GM18499 (cell line): Measurements from ENCODE around the gene TPSAB1.

Experiments
- ATAC-seq: cut with Tn5 transposase; IDR thresholded peaks from one replicate; pipeline ENCODE4 v1.9.1; 2021; ENCODE audit warnings: moderate number of reproducible peaks; ENCODE audit not compliant: insufficient read depth, unreplicated experiment

The TPSAB1 gene

GRCh38 chr16:1279081-1279944, 38.8 kb downstream of the TPSAB1 start:
- ATAC-seq, result no peak

- no peak for ATAC-seq
These were observed 39.6 kb downstream of the TPSAB1 start for GRCh38 chr16:1279945-1280589.

DNA sequence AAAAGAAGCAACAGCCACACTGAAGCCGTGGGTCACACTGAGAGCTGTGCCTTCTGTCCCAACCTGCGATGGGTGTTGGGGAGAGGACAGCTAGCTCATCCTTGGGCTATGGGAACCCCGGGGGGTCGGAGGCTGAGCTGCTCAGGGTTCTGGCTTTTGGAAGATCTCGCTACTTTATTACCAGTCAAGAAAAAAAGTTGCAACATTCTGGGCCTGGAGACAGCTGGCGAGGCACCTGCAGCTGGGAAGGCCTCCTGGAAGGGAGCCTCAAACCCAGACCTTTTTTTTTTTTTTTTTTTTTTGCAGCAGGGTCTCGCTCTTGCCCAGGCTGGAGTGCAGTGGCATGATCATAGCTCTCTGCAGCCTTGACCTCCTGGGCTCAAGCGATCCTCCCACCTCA, 40.3 kb downstream of the TPSAB1 start:
- no peak for ATAC-seq

GRCh38 chr16:1281517-1281916, 41.0 kb downstream of the TPSAB1 start:
- no peak for ATAC-seq

- no peak for ATAC-seq
These were observed 41.9 kb downstream of the TPSAB1 start for GRCh38 chr16:1282324-1282973.

- no peak for ATAC-seq
These were observed 42.8 kb downstream of the TPSAB1 start for GRCh38 chr16:1283296-1283695.

GRCh38 chr16:1283996-1284616, 43.6 kb downstream of the TPSAB1 start:
- no peak for ATAC-seq

DNA sequence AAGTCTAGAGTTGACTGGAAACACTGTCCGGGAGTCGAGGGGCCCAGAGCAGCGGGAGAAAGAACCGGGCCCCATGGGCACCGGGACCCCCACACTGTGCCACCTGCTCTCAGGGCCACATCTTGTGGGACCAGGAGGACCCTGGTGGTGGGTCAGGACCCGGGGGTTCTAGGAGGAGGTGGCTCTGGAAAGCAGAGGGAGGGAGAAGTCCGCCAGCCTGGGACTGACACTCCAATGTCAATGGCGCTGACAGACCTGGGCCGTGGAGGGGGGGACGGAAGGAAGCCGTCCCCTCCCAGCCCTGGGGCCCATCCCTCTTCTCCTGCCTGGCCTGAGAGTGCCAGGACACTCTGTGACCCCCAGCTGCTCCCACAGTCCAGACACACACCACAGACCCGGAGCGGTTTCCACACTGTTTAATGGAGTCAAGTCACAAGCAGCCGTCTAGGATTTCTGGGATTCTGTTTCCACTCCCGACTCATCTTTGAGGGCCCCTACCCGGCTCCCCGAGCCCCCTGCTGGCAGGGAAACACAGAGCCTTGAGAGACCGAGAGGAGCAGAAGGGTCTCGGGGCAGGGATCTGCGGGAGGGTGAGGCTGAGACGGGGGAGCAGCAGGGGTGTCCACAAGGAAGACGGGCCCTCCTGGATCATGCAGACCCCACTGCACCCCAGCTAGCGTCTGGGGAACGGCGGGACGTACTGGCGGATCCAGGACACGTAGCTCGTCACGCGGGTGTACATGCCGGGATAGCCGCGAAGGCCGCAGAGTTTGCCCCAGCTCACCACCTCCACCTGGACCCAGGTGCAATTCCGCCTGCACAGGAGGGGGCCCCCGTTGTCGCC, 45.4 kb downstream of the TPSAB1 start:
- ATAC-seq, result no peak

- no peak for ATAC-seq
These were observed 46.1 kb downstream of the TPSAB1 start for GRCh38 chr16:1286513-1287094.

- no peak for ATAC-seq
These were observed 47.6 kb downstream of the TPSAB1 start for GRCh38 chr16:1287982-1288670.

DNA sequence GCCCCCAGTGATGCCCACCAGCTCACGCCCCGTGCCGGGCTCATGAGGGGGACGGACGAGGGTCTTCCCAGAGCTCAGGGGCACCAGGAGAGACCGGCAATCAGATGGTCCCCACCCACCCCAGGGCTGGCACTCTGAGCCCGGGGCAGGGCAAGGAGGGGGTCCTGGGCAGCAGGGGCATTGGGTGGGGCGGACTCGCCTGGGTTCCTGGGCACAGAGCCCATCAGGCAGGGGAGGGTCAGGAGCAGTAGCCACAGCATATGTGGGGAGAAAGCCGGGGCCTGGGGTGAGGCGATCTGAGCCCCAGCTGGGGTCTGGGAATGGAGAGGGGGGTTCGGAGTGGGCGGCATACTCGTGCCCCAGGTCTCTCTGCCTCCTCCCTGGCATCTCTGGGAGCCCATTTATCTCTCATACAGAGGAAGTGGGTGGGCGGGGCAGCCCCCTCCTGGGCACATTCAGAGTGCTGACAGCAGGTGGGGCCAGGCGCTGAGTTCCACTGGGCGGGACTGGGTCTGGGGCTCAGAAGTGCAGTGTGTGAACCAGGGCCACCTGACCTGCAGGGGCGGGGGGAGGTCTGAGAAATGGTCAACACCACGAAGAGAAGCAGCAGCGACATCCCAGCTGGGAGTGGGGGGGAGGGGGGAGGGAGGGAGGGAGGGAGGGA, 48.4 kb downstream of the TPSAB1 start:
- no peak for ATAC-seq

DNA sequence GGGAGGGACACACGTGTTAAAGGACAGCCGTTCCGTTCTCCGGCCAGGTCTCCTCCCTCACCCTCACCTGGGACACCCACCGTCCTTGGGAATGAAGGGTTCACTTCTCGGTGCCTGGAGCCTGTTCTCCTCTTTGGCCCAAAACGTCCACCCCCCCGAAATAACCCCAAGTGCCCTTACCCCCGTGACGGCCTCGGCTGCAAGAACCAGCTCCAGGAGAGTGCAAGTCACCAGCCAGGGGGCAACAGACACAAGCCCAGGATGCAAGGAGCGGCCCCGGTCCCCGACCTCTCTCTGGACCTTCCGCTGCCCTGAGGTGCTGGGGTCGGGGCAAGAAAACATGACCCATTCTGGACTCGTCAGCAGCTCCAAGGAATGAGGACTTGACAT, 49.0 kb downstream of the TPSAB1 start:
- ATAC-seq, result no peak

DNA sequence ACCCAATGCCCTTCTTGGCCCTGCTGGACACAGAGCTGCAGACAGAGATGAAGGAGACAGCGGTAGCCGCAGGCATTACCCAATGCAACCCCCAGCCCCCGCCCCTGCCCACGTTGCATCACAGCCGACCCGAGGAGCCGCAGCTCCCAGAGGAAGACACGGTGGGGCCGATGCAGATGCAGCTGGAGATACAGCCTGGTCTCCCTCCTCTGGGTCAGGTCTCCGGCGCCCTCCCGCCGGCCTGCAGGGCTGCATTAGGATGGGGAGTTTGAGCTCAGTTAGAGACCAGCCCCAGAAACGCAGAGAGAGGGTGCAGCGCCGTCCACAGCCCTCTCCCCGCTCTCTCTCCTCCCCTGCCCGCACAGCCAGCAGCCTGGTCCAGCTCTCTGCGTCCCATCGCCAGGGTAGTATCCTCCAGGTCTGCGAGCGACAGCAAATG, 49.6 kb downstream of the TPSAB1 start:
- ATAC-seq, result no peak

DNA sequence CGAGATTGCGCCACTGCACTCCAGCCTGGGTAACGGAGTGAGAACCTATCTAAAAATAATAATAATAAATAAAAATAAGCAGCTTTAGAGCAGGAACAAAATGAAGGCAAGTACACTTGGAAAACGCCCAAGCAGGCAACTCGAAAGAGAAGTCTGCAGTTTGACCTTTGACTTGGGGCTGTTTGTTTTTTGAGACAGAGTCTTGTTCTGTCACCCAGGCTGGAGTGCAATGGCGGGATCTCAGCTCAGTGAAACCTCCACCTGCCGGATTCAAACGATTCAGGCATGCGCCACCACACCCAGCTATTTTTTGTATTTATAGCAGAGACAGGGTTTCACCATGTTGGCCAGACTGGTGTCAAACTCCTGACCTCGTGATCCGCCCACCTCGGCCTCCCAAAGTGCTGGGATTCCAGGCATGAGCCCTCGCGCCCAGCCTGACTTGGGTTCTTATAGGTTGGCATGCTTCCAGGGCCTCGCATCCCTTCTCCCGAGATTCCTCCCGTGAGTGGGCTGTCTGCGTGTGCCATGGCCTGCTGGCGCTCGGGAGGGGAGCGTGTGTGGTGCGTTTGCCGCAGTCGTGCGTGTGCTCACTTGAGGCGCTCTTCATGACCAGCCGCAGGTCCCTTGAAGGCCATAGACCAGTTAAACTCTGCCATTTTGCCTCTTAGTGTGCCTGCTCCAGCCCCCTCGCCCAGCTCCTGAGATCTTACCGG, 50.5 kb downstream of the TPSAB1 start:
- no peak for ATAC-seq

GRCh38 chr16:1291576-1291974, 51.1 kb downstream of the TPSAB1 start:
- no peak for ATAC-seq
